ENCODE data around the gene LHB. TPM values are rescaled to one million over a fixed set of nuclear protein-coding genes. Genes with fewer than 3 reads are reported as not detected.

The LHB gene
- total and polyA plus RNA-seq, 2 donors (not counting 1 experiment from before 2014, with no cell fraction given) = 1.1 to 4.7 TPM

GRCh38 chr19:49064029-49064629 lies 47.2 kb upstream of the LHB start:
- H3K79me2 ChIP-seq (ENCODE audit: control insufficient read depth, insufficient read depth, low read length) = no peaks in the 10 kb centered on the region
- intact Hi-C loops (cut with micrococcal nuclease) = no loop called here
- H3K4me3 ChIP-seq (ENCODE audit: control extremely low read depth in 1 of 5, extremely low read depth in 1 of 5, insufficient read depth in 1 of 5, low read depth in 2 of 5, low read length in 4 of 5) = no peak overlapping the region
- Mint-ChIP-seq H3K4me3 (no peak overlapping the region), H3K27ac (no peak overlapping the region), H3K4me1 (peaks cover 4% of the 10 kb centered on the region), H3K9me3 (ENCODE audit: insufficient read depth) (no peaks in the 10 kb centered on the region), H3K27me3 (peaks cover 47% of the 10 kb centered on the region)
- no peaks in the 10 kb centered on the region for H3K36me3 ChIP-seq (replicated peaks in 1 of 2; ENCODE audit: control extremely low read depth in 1 of 2, control insufficient read depth in 1 of 2, extremely low read depth in 1 of 2, insufficient read depth in 2 of 2, low read length in 1 of 2)
- ATAC-seq (ENCODE audit: low read depth) (no peak), DNase-seq (no peak)
- H3K27ac ChIP-seq (ENCODE audit: low read length in 2 of 2) = no peak overlapping the region
- ChIA-PET CTCF (no interaction called here), POLR2A (interaction anchor here (0.5 kb wide), 1 partner anchor 636 kb away, joined by 3 read pairs; no protein-coding TSS in a partner anchor)
- no peaks in the 10 kb centered on the region for H4K20me1 ChIP-seq (ENCODE audit: control insufficient read depth, insufficient read depth, low read length, poor library complexity, severe bottlenecking)
- peaks cover 0 to 58% (median 20%) of the 10 kb centered on the region in 4 experiments for H3K27me3 ChIP-seq (replicated peaks in 1 of 4; ENCODE audit: control extremely low read depth in 1 of 4, control insufficient read depth in 3 of 4, insufficient read depth in 4 of 4, low read length in 3 of 4)
- H3K9ac ChIP-seq (ENCODE audit: low read length) = no peak overlapping the region
- TF ChIP-seq CTCF (IDR thresholded peaks at IDR 0.05) (no peak), EZH2 (IDR thresholded peaks at IDR 0.05; ENCODE audit: borderline replicate concordance, insufficient read depth, low read depth, low read length, poor library complexity, severe bottlenecking) (no peak)
- peak overlapping the region; percentile 49 for H3K4me2 ChIP-seq (replicated peaks; ENCODE audit: low read depth, low read length, poor library complexity, severe bottlenecking)
- WGBS (ENCODE audit: insufficient coverage) = 61% methylated on average over 5 of the region's 10 CpGs
- no peak overlapping the region for H2AFZ ChIP-seq (ENCODE audit: insufficient read depth, low read depth, low read length, poor library complexity, severe bottlenecking)
- H3K9me3 ChIP-seq (ENCODE audit: control extremely low read depth in 1 of 3, control insufficient read depth in 2 of 3, insufficient read depth in 1 of 3, low read length in 2 of 3) = peaks cover 0 to 9% (median 0%) of the 10 kb centered on the region in 3 donors
- H3K4me1 ChIP-seq (ENCODE audit: control insufficient read depth in 2 of 2, insufficient read depth in 2 of 2, low read length in 2 of 2) = peaks cover 0 to 5% of the 10 kb centered on the region in 2 donors

GRCh38 chr19:49061445-49061844 lies 44.6 kb upstream of the LHB start:
- Histone ChIP-seq H3K27me3 (replicated peaks in 1 of 4; ENCODE audit: control extremely low read depth in 1 of 4, control insufficient read depth in 3 of 4, insufficient read depth in 4 of 4, low read length in 3 of 4) (peaks cover 0 to 68% (median 30%) of the 10 kb centered on the region in 4 experiments), H3K36me3 (replicated peaks in 1 of 2; ENCODE audit: control extremely low read depth in 1 of 2, control insufficient read depth in 1 of 2, extremely low read depth in 1 of 2, insufficient read depth in 2 of 2, low read length in 1 of 2) (no peaks in the 10 kb centered on the region), H3K4me1 (ENCODE audit: control insufficient read depth in 2 of 2, insufficient read depth in 2 of 2, low read length in 2 of 2) (peaks cover 17 to 20% of the 10 kb centered on the region in 2 donors), H3K27ac (ENCODE audit: low read length in 2 of 2) (no peak overlapping the region), H3K4me3 (ENCODE audit: control extremely low read depth in 1 of 5, extremely low read depth in 1 of 5, insufficient read depth in 1 of 5, low read depth in 2 of 5, low read length in 4 of 5) (no peak overlapping the region), H3K4me2 (replicated peaks; ENCODE audit: low read depth, low read length, poor library complexity, severe bottlenecking) (no peak overlapping the region), H3K9ac (ENCODE audit: low read length) (no peak overlapping the region), H3K9me3 (ENCODE audit: control extremely low read depth in 1 of 3, control insufficient read depth in 2 of 3, insufficient read depth in 1 of 3, low read length in 2 of 3) (peaks cover 0 to 27% (median 0%) of the 10 kb centered on the region in 3 donors), H4K20me1 (ENCODE audit: control insufficient read depth, insufficient read depth, low read length, poor library complexity, severe bottlenecking) (no peaks in the 10 kb centered on the region), H2AFZ (ENCODE audit: insufficient read depth, low read depth, low read length, poor library complexity, severe bottlenecking) (no peak overlapping the region), H3K79me2 (ENCODE audit: control insufficient read depth, insufficient read depth, low read length) (no peaks in the 10 kb centered on the region)
- Mint-ChIP-seq H3K27ac (no peak overlapping the region), H3K4me1 (peaks cover 19% of the 10 kb centered on the region), H3K27me3 (peaks cover 41% of the 10 kb centered on the region), H3K9me3 (ENCODE audit: insufficient read depth) (no peaks in the 10 kb centered on the region), H3K4me3 (no peak overlapping the region)
- ChIA-PET CTCF (interaction anchor here (0.5 to 0.6 kb wide), 3 partner anchors 27 to 656 kb away, joined by 3 to 5 read pairs (median 3); no protein-coding TSS in a partner anchor), POLR2A (no interaction called here)
- intact Hi-C loops (cut with micrococcal nuclease) = no loop called here
- DNase-seq = no peak
- 41% methylated on average over 25 of the region's 25 CpGs for WGBS (ENCODE audit: insufficient coverage)
- TF ChIP-seq CTCF (IDR thresholded peaks at IDR 0.05) (no peak), EZH2 (IDR thresholded peaks at IDR 0.05; ENCODE audit: borderline replicate concordance, insufficient read depth, low read depth, low read length, poor library complexity, severe bottlenecking) (no peak)
- ATAC-seq (ENCODE audit: low read depth) = no peak

All from B cell (primary cell).